ENCODE measurements around the gene SPDYC. TPM values are rescaled to one million over a fixed set of nuclear protein-coding genes. Genes with fewer than 3 reads are reported as not detected.
A peak's percentile ranks its signal among the peaks of the same experiment; 100 is the strongest.

The SPDYC gene
- total and polyA plus RNA-seq, 9 of the 15 experiments (the other 6 are each of a cell fraction or from before 2014, with no cell fraction given) = 4.4 to 18.8 (median 9.2) TPM

- TF ChIP-seq RFX5 (IDR thresholded peaks at IDR 0.05; ENCODE audit: low read depth, low read length) (no peak), ZSCAN32 (CRISPR knock-in tag; IDR thresholded peaks at IDR 0.05) (no peak), SREBF2 (CRISPR knock-in tag; IDR thresholded peaks at IDR 0.05) (no peak)
These were observed 28.0 kb upstream of the SPDYC start (continued) for GRCh38 chr11:65141896-65142494.

- ATAC-seq = no peak
- Histone ChIP-seq H3K9me3 (replicated peaks; ENCODE audit: control insufficient read depth, insufficient read depth, low read depth, low read length) (no peaks in the 10 kb centered on the region; the same call in 1 of the 2 replicates), H2AFZ (ENCODE audit: low read depth, low read length) (no peak overlapping the region), H3K79me2 (ENCODE audit: control insufficient read depth, insufficient read depth, low read length) (no peaks in the 10 kb centered on the region), H3K36me3 (ENCODE audit: control insufficient read depth, insufficient read depth, low read length) (no peaks in the 10 kb centered on the region), H3K9me1 (ENCODE audit: control insufficient read depth, insufficient read depth, low read length) (no peaks in the 10 kb centered on the region), H3K4me1 (replicated peaks in 1 of 2; ENCODE audit: control insufficient read depth in 2 of 2, insufficient read depth in 2 of 2, low read length in 2 of 2) (peaks cover 14 to 16% of the 10 kb centered on the region in 2 experiments), H3K9ac (ENCODE audit: insufficient read depth in 1 of 2, low read depth in 2 of 2, low read length in 2 of 2) (no peak overlapping the region), H4K20me1 (replicated peaks; ENCODE audit: control insufficient read depth, insufficient read depth, low read length) (no peaks in the 10 kb centered on the region), H3K27me3 (ENCODE audit: control insufficient read depth in 2 of 2, insufficient read depth in 2 of 2, low read length in 2 of 2) (no peaks in the 10 kb centered on the region), H3K27ac (ENCODE audit: extremely low read depth, low read depth, low read length) (no peak overlapping the region), H3K4me2 (ENCODE audit: insufficient read depth, low read length) (no peak overlapping the region), H3K4me3 (no peak overlapping the region)
- in situ Hi-C loops (cut with MboI) = no loop called here
- ChIA-PET CTCF (ENCODE audit: low intra/inter-chr PET ratio) (no interaction called here), POLR2A (interaction anchor here (1.1 to 7.6 kb wide), 2 partner anchors 9 to 12 kb away, joined by 3 to 75 read pairs; partner anchors contain the start of gene SYVN1)
- WGBS (ENCODE audit: insufficient coverage, low coverage, missing lambda C conversion rate) = 42% methylated on average over 2 of the region's 2 CpGs
- no peak for FAIRE-seq
- no TSS peak for BruUV-seq (replicated peaks)
- intact Hi-C loops (cut with micrococcal nuclease) = no loop called here
- no peak for TF ChIP-seq NRF1 (conservative IDR thresholded peaks at IDR 0.05 in 1 of 2, IDR thresholded peaks at IDR 0.05 in 1 of 2)
- no peak for TF ChIP-seq KLF16 (IDR thresholded peaks at IDR 0.05)
- peak; percentile 78; the same call in 1 of the 2 replicates for TF ChIP-seq ZC3H11A (IDR thresholded peaks at IDR 0.05; ENCODE audit: low read depth, low read length)
- peak; percentile 37 to 85 (median 47) for TF ChIP-seq YY1 (IDR thresholded peaks at IDR 0.05; ENCODE audit: borderline replicate concordance in 1 of 3, control insufficient read depth in 1 of 3, extremely low read depth in 1 of 3, insufficient read depth in 3 of 3, insufficient read length in 1 of 3, insufficient replicate concordance in 2 of 3, low read depth in 1 of 3, low read length in 2 of 3)
- 0 out of 2 replicates have a peak, but pooled peaks have one; percentile 35 for TF ChIP-seq TRIM28 (IDR thresholded peaks at IDR 0.05)
- TF ChIP-seq ZBTB7A (IDR thresholded peaks at IDR 0.05; ENCODE audit: borderline replicate concordance, control insufficient read depth, low read depth, low read length) = no peak
- DNase-seq (ENCODE audit: extremely low read depth in 1 of 4, low spot score in 3 of 4) = no peak
These were observed 22.5 kb upstream of the SPDYC start for GRCh38 chr11:65147352-65148075.
